Loucy (cell line): ENCODE data around the gene FOXO3.

Source experiments
- H2AFZ ChIP-seq: fragments of 200-600 bp; sonication (generic); 2 replicates; pipeline ENCODE4 v1.6.0; 2016; ENCODE audit warnings: antibody characterized with exemption, mild to moderate bottlenecking, low read length, moderate library complexity
- H3F3A ChIP-seq: fragments of 200-600 bp; 2 replicates; pipeline ENCODE4 v1.6.0; 2016; ENCODE audit warnings: antibody characterized with exemption, low read depth, mild to moderate bottlenecking
- H3K27me3 ChIP-seq: fragments of 200-600 bp; sonication (generic); 2 replicates; pipeline ENCODE4 v1.6.1; 2014; ENCODE audit warnings: low read length, mild to moderate bottlenecking; ENCODE audit not compliant: insufficient read depth, poor library complexity, severe bottlenecking
- H3K36me3 ChIP-seq: fragments of 200-600 bp; sonication (generic); 2 replicates; pipeline ENCODE4 v1.6.1; 2016; ENCODE audit warnings: low read length; ENCODE audit not compliant: insufficient read depth
- H3K4me1 ChIP-seq: fragments of 200-600 bp; sonication (generic); 2 replicates; pipeline ENCODE4 v1.5.1; 2014; ENCODE audit warnings: low read length, mild to moderate bottlenecking; ENCODE audit not compliant: insufficient read depth, poor library complexity, severe bottlenecking
- H3K4me2 ChIP-seq: fragments of 200-600 bp; sonication (generic); 2 replicates; pipeline ENCODE4 v1.6.0; 2014; ENCODE audit warnings: antibody characterized with exemption, low read length, low read depth, mild to moderate bottlenecking; ENCODE audit not compliant: poor library complexity, severe bottlenecking
- H3K4me3 ChIP-seq: fragments of 200-600 bp; sonication (generic); 2 replicates; pipeline ENCODE4 v1.5.1; 2014; ENCODE audit warnings: low read length, mild to moderate bottlenecking, mixed read lengths; ENCODE audit not compliant: poor library complexity, severe bottlenecking
- H3K79me2 ChIP-seq: fragments of 200-600 bp; sonication (generic); 2 replicates; pipeline ENCODE4 v1.6.1; 2014; ENCODE audit warnings: low read length; ENCODE audit not compliant: insufficient read depth
- H3K9ac ChIP-seq: fragments of 200-600 bp; sonication (generic); 2 replicates; pipeline ENCODE4 v1.6.0; 2014; ENCODE audit warnings: mild to moderate bottlenecking, low read depth, low read length, moderate library complexity; ENCODE audit not compliant: poor library complexity, severe bottlenecking
- H3K9me2 ChIP-seq: fragments of 200-600 bp; sonication (generic); replicated peaks from 2 replicates; pipeline ENCODE4 v1.6.1; 2016; ENCODE audit warnings: low read depth, low read length, mixed read lengths
- H3K9me3 ChIP-seq: fragments of 200-600 bp; sonication (generic); 2 replicates; pipeline ENCODE4 v1.6.1; 2014; ENCODE audit warnings: mild to moderate bottlenecking, antibody characterized with exemption, low read length, low read depth; ENCODE audit not compliant: insufficient read depth
- H4K20me1 ChIP-seq: fragments of 200-600 bp; sonication (generic); 2 replicates; pipeline ENCODE4 v1.6.0; 2014; ENCODE audit warnings: antibody characterized with exemption, low read length, mild to moderate bottlenecking; ENCODE audit not compliant: insufficient read depth, poor library complexity, severe bottlenecking
- CTCF ChIP-seq: fragments of 200-600 bp; sonication (generic); conservative IDR thresholded peaks from 2 replicates; pipeline ENCODE4 v1.5.1; 2014; ENCODE audit warnings: mild to moderate bottlenecking, antibody characterized with exemption, low read length
- EZH2phosphoT487 ChIP-seq: fragments of 200-600 bp; IDR thresholded peaks from 2 replicates; pipeline ENCODE4 v1.6.1; 2018; ENCODE audit warnings: antibody characterized with exemption, mild to moderate bottlenecking, moderate library complexity, borderline replicate concordance

FOXO3 gene

GRCh38 chr6:108612852-108613251, 52.1 kb downstream of the FOXO3 start:
- no peak overlapping the region for H2AFZ ChIP-seq
- no peak overlapping the region for H3K4me2 ChIP-seq
- H4K20me1 ChIP-seq: peaks cover 13% of the 10 kb centered on the region
- H3K36me3 ChIP-seq: peaks cover 3% of the 10 kb centered on the region; the same call in 1 of the 2 replicates
- H3K79me2 ChIP-seq: peaks cover 94% of the 10 kb centered on the region
- no peak overlapping the region for H3K4me3 ChIP-seq
- no peak for TF ChIP-seq EZH2phosphoT487
- no peak for TF ChIP-seq CTCF
- H3K9ac ChIP-seq: no peak overlapping the region
- peaks cover 4% of the 10 kb centered on the region for H3K9me3 ChIP-seq
- H3K9me2 ChIP-seq: no peaks in the 10 kb centered on the region
- no peaks in the 10 kb centered on the region for H3F3A ChIP-seq
- H3K4me1 ChIP-seq: peaks cover 30% of the 10 kb centered on the region
- H3K27me3 ChIP-seq: no peaks in the 10 kb centered on the region

GRCh38 chr6:108616544-108616943, 55.8 kb downstream of the FOXO3 start:
- peaks cover 12% of the 10 kb centered on the region for H4K20me1 ChIP-seq

GRCh38 chr6:108616973-108617372, 56.3 kb downstream of the FOXO3 start:
- no peak overlapping the region for H3K4me3 ChIP-seq
- no peaks in the 10 kb centered on the region for H3K27me3 ChIP-seq
- H3K36me3 ChIP-seq: peaks cover 4% of the 10 kb centered on the region; the same call in 1 of the 2 replicates
- no peak overlapping the region for H3K9ac ChIP-seq
- peaks cover 24% of the 10 kb centered on the region for H3K4me1 ChIP-seq
- H2AFZ ChIP-seq: no peak overlapping the region
- peaks cover 12% of the 10 kb centered on the region for H4K20me1 ChIP-seq
- H3K4me2 ChIP-seq: no peak overlapping the region
- peaks cover 4% of the 10 kb centered on the region for H3K9me3 ChIP-seq
- no peaks in the 10 kb centered on the region for H3K9me2 ChIP-seq
- H3K79me2 ChIP-seq: peaks cover 93% of the 10 kb centered on the region
- TF ChIP-seq CTCF: no peak
- no peak for TF ChIP-seq EZH2phosphoT487
- no peaks in the 10 kb centered on the region for H3F3A ChIP-seq

More at GRCh38 chr6:108616544-108616943, 55.8 kb downstream of the FOXO3 start:
- H3K27me3 ChIP-seq: no peaks in the 10 kb centered on the region
- TF ChIP-seq CTCF (no peak), EZH2phosphoT487 (no peak)
- no peak overlapping the region for H3K4me2 ChIP-seq
- H2AFZ ChIP-seq: no peak overlapping the region
- no peak overlapping the region for H3K4me3 ChIP-seq
- peaks cover 21% of the 10 kb centered on the region for H3K4me1 ChIP-seq
- H3K9me3 ChIP-seq: peaks cover 4% of the 10 kb centered on the region
- no peaks in the 10 kb centered on the region for H3K9me2 ChIP-seq
- no peaks in the 10 kb centered on the region for H3F3A ChIP-seq
- peaks cover 4% of the 10 kb centered on the region; the same call in 1 of the 2 replicates for H3K36me3 ChIP-seq
- H3K9ac ChIP-seq: no peak overlapping the region
- peaks cover 94% of the 10 kb centered on the region for H3K79me2 ChIP-seq
